ENCODE data around the gene OR2A5. TPM values are rescaled to one million over a fixed set of nuclear protein-coding genes. Genes with fewer than 3 reads are reported as not detected.

Gene OR2A5
- total and polyA plus RNA-seq, 9 of the 15 experiments (the other 6 are each of a cell fraction or from before 2014, with no cell fraction given), result not detected

- Histone ChIP-seq H3K4me2 (ENCODE audit: insufficient read depth, low read length) (no peak overlapping the region), H3K4me3 (no peak overlapping the region), H2AFZ (ENCODE audit: low read depth, low read length) (no peak overlapping the region), H4K20me1 (replicated peaks; ENCODE audit: control insufficient read depth, insufficient read depth, low read length) (no peaks in the 10 kb centered on the region), H3K27ac (ENCODE audit: extremely low read depth, low read depth, low read length) (no peak overlapping the region), H3K27me3 (ENCODE audit: control insufficient read depth in 2 of 2, insufficient read depth in 2 of 2, low read length in 2 of 2) (no peaks in the 10 kb centered on the region), H3K36me3 (ENCODE audit: control insufficient read depth, insufficient read depth, low read length) (no peaks in the 10 kb centered on the region), H3K9me3 (replicated peaks; ENCODE audit: control insufficient read depth, insufficient read depth, low read depth, low read length) (no peaks in the 10 kb centered on the region), H3K9ac (ENCODE audit: insufficient read depth in 1 of 2, low read depth in 2 of 2, low read length in 2 of 2) (no peak overlapping the region), H3K79me2 (ENCODE audit: control insufficient read depth, insufficient read depth, low read length) (no peaks in the 10 kb centered on the region), H3K4me1 (replicated peaks in 1 of 2; ENCODE audit: control insufficient read depth in 2 of 2, insufficient read depth in 2 of 2, low read length in 2 of 2) (no peaks in the 10 kb centered on the region), H3K9me1 (ENCODE audit: control insufficient read depth, insufficient read depth, low read length) (no peaks in the 10 kb centered on the region)
- POLR2A ChIA-PET, result interaction anchor here (0.7 to 1.0 kb wide), 2 partner anchors 10 to 168 kb away, joined by 3 read pairs; partner anchors contain the start of gene TCAF1
- CTCF ChIA-PET (ENCODE audit: low intra/inter-chr PET ratio), result no interaction called here
- DNase-seq (ENCODE audit: extremely low read depth in 1 of 4, low spot score in 3 of 4) (peak in 1 of 4 experiments; percentile 32), FAIRE-seq (no peak), ATAC-seq (peak; percentile 85)
- 0% methylated on average over 2 of the region's 2 CpGs for WGBS (ENCODE audit: insufficient coverage, low coverage, missing lambda C conversion rate)
- in situ Hi-C loops (cut with MboI), result no loop called here
- intact Hi-C loops (cut with micrococcal nuclease), result no loop called here
- TF ChIP-seq CBFA2T3 (IDR thresholded peaks at IDR 0.05) (peak; percentile 60; the same call in 1 of the 2 replicates), JUND (IDR thresholded peaks at IDR 0.05; ENCODE audit: borderline replicate concordance, low read depth, low read length) (0 out of 2 replicates have a peak, but pooled peaks have one; percentile 14), JUND (tag; IDR thresholded peaks at IDR 0.05; ENCODE audit: borderline replicate concordance, low read depth, low read length) (peak; percentile 27; the same call in 1 of the 3 replicates), NCOR1 (IDR thresholded peaks at IDR 0.05) (0 out of 2 replicates have a peak, but pooled peaks have one; percentile 26), ARID1B (IDR thresholded peaks at IDR 0.05) (0 out of 2 replicates have a peak, but pooled peaks have one; percentile 28), GTF2E2 (tag; IDR thresholded peaks at IDR 0.05) (no peak), ILF3 (IDR thresholded peaks at IDR 0.05; ENCODE audit: borderline replicate concordance) (no peak), RBM14 (IDR thresholded peaks at IDR 0.05; ENCODE audit: borderline replicate concordance, insufficient read depth, low read depth, low read length) (no peak), TAL1 (IDR thresholded peaks at IDR 0.05) (peak; percentile 36; the same call in 1 of the 2 replicates), ATF7 (IDR thresholded peaks at IDR 0.05) (peak; percentile 47; the same call in 1 of the 2 replicates)
- no TSS peak for BruUV-seq (replicated peaks)
Observed at GRCh38 chr7:144069953-144070352, 21.2 kb downstream of the OR2A5 start.

Data from K562 (cell line).